Gastroesophageal sphincter (tissue), 4 donors: ENCODE results near the gene TAF10. TPM values are rescaled to one million over a fixed set of nuclear protein-coding genes. Genes with fewer than 3 reads are reported as not detected.

Experiments
- ATAC-seq: fragments of 150-250 bp; one replicate; pipeline ENCODE4 v1.9.1; 2016; ENCODE audit warnings: mild to moderate bottlenecking, moderate library complexity
- H3K27ac ChIP-seq, 4 donors: fragments of 200-600 bp; sonication (generic) in 3 of 4; 1 replicate in 3 of 4; 2 replicates in 1 of 4; pipeline ENCODE4 v1.5.1; 2016 to 2019
- H3K27me3 ChIP-seq: fragments of 200-600 bp; sonication (generic); one replicate; pipeline ENCODE4 v1.5.1; 2019
- H3K36me3 ChIP-seq, 2 donors: fragments of 200-600 bp; sonication (generic); one replicate each; pipeline ENCODE4 v1.5.1; 2019; ENCODE audit warnings: control low read depth in 1 of 2
- H3K4me1 ChIP-seq, 3 donors: fragments of 200-600 bp; sonication (generic); 1 replicate in 2 of 3; 2 replicates in 1 of 3; pipeline ENCODE4 v1.5.1; 2016 to 2019; ENCODE audit warnings: control low read depth in 2 of 3
- H3K4me3 ChIP-seq, 2 donors: fragments of 200-600 bp; sonication (generic); one replicate each; pipeline ENCODE4 v1.5.1; 2019; ENCODE audit warnings: mild to moderate bottlenecking in 1 of 2, moderate library complexity in 1 of 2
- H3K9me3 ChIP-seq, 3 donors: fragments of 200-600 bp; sonication (generic); one replicate each; pipeline ENCODE4 v1.5.1; 2017 to 2019; ENCODE audit warnings: control low read depth in 2 of 3
- EP300 ChIP-seq: sonication (generic); formaldehyde crosslinking; IDR thresholded peaks from one replicate; pipeline ENCODE4 v1.6.1; 2017; ENCODE audit warnings: antibody characterized with exemption, mild to moderate bottlenecking
- POLR2A ChIP-seq, 2 donors: fragments of 450-650 bp; IDR thresholded peaks; one replicate each; pipeline ENCODE4 v1.6.1; 2017; ENCODE audit warnings: antibody characterized with exemption in 2 of 2, mild to moderate bottlenecking in 2 of 2, moderate library complexity in 1 of 2
- POLR2AphosphoS5 ChIP-seq: sonication (generic); formaldehyde crosslinking; IDR thresholded peaks from one replicate; pipeline ENCODE4 v1.6.1; 2017; ENCODE audit warnings: antibody characterized with exemption
- WGBS, 2 donors: methylation state at CpG; one replicate each; pipeline ENCODE4 v1.1.5; 2018; ENCODE audit warnings: low coverage in 1 of 2; 5-methylcytosine and 5-hydroxymethylcytosine counted together
- total RNA-seq, 4 donors: library from RNA; depleted of rRNA; stranded (reverse); fragments of >200 nt; gene quantifications; one replicate each; pipeline ENCODE4 v1.1.0, GENCODE V29; 2016
- TF ChIP-seq, protein P1 (sequence below), 4 experiments: fragments of 200-600 bp in 2 of 4; fragments of 450-650 bp in 2 of 4; sonication (generic) in 1 of 4; IDR thresholded peaks; one replicate each; pipeline ENCODE4 v1.5.1; 2017 to 2019; ENCODE audit warnings: antibody characterized with exemption in 4 of 4, mild to moderate bottlenecking in 2 of 4, moderate library complexity in 2 of 4

TAF10 gene
- total RNA-seq, 4 donors from 2014 or later, result 21.7 to 41.1 (median 35.4) TPM

DNA sequence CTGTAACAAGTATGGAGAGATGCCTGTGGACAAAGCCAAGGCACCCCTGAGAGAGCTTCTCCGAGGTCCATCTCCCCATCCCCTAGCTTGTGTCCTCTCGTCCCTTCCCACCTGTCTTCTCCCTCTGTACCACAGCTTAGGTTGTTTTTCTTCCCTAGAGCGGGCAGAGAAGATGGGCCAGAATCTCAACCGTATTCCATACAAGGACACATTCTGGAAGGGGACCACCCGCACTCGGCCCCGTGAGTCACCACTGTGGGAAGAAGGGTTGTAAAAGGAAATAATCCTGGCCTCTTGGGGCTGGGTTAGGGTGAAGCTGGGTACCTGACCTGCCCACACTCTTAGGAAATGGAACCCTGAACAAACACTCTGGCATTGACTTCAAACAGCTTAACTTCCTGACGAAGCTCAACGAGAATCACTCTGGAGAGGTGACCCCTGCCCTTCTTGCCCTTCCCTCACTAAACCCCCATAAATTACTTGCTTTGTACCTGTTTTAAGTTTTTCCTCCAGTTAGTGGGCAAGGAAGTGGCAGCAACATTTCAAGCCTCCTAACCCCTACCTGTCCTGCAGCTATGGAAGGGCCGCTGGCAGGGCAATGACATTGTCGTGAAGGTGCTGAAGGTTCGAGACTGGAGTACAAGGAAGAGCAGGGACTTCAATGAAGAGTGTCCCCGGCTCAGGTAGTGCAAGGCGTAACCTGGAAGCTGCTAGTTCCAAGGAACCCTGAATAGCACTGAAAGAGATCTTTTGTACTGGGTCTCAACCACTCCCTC is 3.1 kb downstream of the TAF10 start:
- Histone ChIP-seq H3K27ac (peak overlapping the region; percentile 89 to 99 (median 98)), H3K9me3 (no peaks in the 10 kb centered on the region), H3K36me3 (peaks cover 4 to 37% of the 10 kb centered on the region in 2 donors), H3K4me3 (peak overlapping the region in 1 of 2 donors; percentile 93), H3K27me3 (no peaks in the 10 kb centered on the region), H3K4me1 (peaks cover 7 to 86% (median 34%) of the 10 kb centered on the region in 3 donors)
- WGBS, 2 donors, result 67 to 87% methylated on average over 3 to 8 of the region's 14 CpGs
- no peak for ATAC-seq
- TF ChIP-seq POLR2A (IDR thresholded peaks at IDR 0.05), result peak in 1 of 2 donors; percentile 10
- TF ChIP-seq POLR2AphosphoS5, result peak; percentile 4
- TF ChIP-seq, protein P1, sequence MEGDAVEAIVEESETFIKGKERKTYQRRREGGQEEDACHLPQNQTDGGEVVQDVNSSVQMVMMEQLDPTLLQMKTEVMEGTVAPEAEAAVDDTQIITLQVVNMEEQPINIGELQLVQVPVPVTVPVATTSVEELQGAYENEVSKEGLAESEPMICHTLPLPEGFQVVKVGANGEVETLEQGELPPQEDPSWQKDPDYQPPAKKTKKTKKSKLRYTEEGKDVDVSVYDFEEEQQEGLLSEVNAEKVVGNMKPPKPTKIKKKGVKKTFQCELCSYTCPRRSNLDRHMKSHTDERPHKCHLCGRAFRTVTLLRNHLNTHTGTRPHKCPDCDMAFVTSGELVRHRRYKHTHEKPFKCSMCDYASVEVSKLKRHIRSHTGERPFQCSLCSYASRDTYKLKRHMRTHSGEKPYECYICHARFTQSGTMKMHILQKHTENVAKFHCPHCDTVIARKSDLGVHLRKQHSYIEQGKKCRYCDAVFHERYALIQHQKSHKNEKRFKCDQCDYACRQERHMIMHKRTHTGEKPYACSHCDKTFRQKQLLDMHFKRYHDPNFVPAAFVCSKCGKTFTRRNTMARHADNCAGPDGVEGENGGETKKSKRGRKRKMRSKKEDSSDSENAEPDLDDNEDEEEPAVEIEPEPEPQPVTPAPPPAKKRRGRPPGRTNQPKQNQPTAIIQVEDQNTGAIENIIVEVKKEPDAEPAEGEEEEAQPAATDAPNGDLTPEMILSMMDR (IDR thresholded peaks at IDR 0.05), result no peak
- TF ChIP-seq EP300, result no peak

- Histone ChIP-seq H3K36me3 (peaks cover 4 to 37% of the 10 kb centered on the region in 2 donors), H3K9me3 (no peaks in the 10 kb centered on the region), H3K27ac (peak overlapping the region; percentile 89 to 99 (median 98)), H3K4me3 (peak overlapping the region in 1 of 2 donors; percentile 93), H3K27me3 (no peaks in the 10 kb centered on the region), H3K4me1 (peaks cover 7 to 79% (median 34%) of the 10 kb centered on the region in 3 donors)
- TF ChIP-seq POLR2A (IDR thresholded peaks at IDR 0.05) (no peak), EP300 (no peak), POLR2AphosphoS5 (no peak)
- TF ChIP-seq, protein P1 (IDR thresholded peaks at IDR 0.05), result no peak
- no peak for ATAC-seq
- WGBS, 2 donors, result 79 to 84% methylated on average over 6 to 7 of the region's 9 CpGs
Measured at GRCh38 chr11:6608011-6608410, 4.0 kb downstream of the TAF10 start.

GRCh38 chr11:6607190-6607795 is 4.7 kb downstream of the TAF10 start:
- no peaks in the 10 kb centered on the region for H3K9me3 ChIP-seq
- peaks cover 4 to 37% of the 10 kb centered on the region in 2 donors for H3K36me3 ChIP-seq
- TF ChIP-seq POLR2A (IDR thresholded peaks at IDR 0.05) (no peak), EP300 (no peak), POLR2AphosphoS5 (no peak)
- TF ChIP-seq, protein P1 (IDR thresholded peaks at IDR 0.05), result no peak
- H3K27me3 ChIP-seq, result no peaks in the 10 kb centered on the region
- no peak for ATAC-seq
- peak overlapping the region; percentile 89 to 99 (median 98) for H3K27ac ChIP-seq
- H3K4me3 ChIP-seq, result peak overlapping the region in 1 of 2 donors; percentile 93
- H3K4me1 ChIP-seq, result peaks cover 7 to 78% (median 38%) of the 10 kb centered on the region in 3 donors

DNA sequence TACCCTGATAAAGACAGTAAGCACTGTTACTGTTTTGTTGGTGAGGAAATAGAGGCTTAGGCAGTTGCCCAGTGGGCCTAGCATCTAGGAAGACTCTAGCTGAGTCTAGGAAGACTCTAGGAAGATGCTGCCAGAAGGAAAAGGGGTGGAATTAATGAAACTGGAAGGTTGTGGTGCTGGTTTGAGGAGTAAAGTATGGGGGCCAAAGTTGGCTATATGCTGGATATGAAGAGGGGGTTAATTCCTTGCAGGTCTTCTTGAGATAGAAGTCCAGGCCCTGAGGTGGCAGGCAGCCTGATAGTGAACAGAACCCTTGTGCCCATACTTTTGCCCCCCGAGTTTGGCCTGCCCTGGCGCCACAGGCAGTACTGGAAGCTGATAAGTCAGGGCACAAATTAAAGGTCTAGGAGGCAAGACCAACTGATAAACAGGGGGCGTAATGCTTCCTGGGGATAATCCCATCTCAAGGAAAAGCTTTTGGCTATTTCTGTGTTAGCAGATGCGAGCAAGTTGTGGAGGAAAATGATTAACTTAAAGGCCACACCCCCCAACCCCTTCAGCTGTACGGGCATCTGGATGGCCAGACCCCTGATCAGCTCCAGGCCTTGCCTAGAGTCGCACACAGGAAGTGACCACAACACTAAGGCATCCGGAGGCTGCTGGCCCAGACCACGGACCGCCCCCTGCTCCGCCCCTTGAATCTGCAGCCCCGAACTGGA is 5.4 kb downstream of the TAF10 start:
- 0 to 2% methylated on average over 5 to 10 of the region's 11 CpGs for WGBS, 2 donors
- peak; percentile 81 to 82 for TF ChIP-seq POLR2A (IDR thresholded peaks at IDR 0.05)
- peak; percentile 98 for TF ChIP-seq POLR2AphosphoS5
- TF ChIP-seq, protein P1 (IDR thresholded peaks at IDR 0.05), result peak in 1 of 4 experiments; percentile 13
- no peak for TF ChIP-seq EP300
- peak; percentile 83 for ATAC-seq

More for the DNA sequence above, 5.4 kb downstream of the TAF10 start:
- Histone ChIP-seq H3K4me3 (peak overlapping the region; percentile 91 to 93), H3K27me3 (no peaks in the 10 kb centered on the region), H3K27ac (peak overlapping the region; percentile 98 to 99 (median 98)), H3K4me1 (peaks cover 9 to 85% (median 45%) of the 10 kb centered on the region in 3 donors), H3K9me3 (no peaks in the 10 kb centered on the region), H3K36me3 (peaks cover 4 to 41% of the 10 kb centered on the region in 2 donors)
